ENCODE data around the gene LCORL.

- no peak for TF ChIP-seq POLR2A (IDR thresholded peaks at IDR 0.05)
- no peak for TF ChIP-seq CTCF (IDR thresholded peaks at IDR 0.05)
- no peak for TF ChIP-seq POLR2AphosphoS5 (IDR thresholded peaks at IDR 0.05)
These were observed 45.5 kb upstream of the LCORL start for GRCh38 chr4:18067031-18067430.

Data from breast epithelium (tissue), 3 donors.